ENCODE data around the gene FHL2.

The FHL2 gene

GRCh38 chr2:105421053-105421452 is 22.2 kb upstream of the FHL2 start:
- DNase-seq: no peak

GRCh38 chr2:105418522-105418921 is 19.7 kb upstream of the FHL2 start:
- no peak for DNase-seq

- no peak for DNase-seq
Measured at GRCh38 chr2:105417857-105418436, 19.1 kb upstream of the FHL2 start.

- no peak for DNase-seq
Measured at GRCh38 chr2:105416156-105416555, 17.3 kb upstream of the FHL2 start.

GRCh38 chr2:105415007-105415406 is 16.2 kb upstream of the FHL2 start:
- DNase-seq: no peak

- DNase-seq: no peak
Measured at GRCh38 chr2:105413206-105413605, 14.4 kb upstream of the FHL2 start.

GRCh38 chr2:105412584-105412983 is 13.7 kb upstream of the FHL2 start:
- no peak for DNase-seq

- DNase-seq: no peak
Measured at GRCh38 chr2:105411720-105412407, 13.0 kb upstream of the FHL2 start.

- peak; percentile 96 for DNase-seq
Measured at GRCh38 chr2:105410554-105410953, 11.7 kb upstream of the FHL2 start.

GRCh38 chr2:105409717-105410116 is 10.9 kb upstream of the FHL2 start:
- peak; percentile 100 for DNase-seq

- peak; percentile 40 for DNase-seq
Measured at GRCh38 chr2:105407946-105408743, 9.3 kb upstream of the FHL2 start.

- DNase-seq: peak; percentile 96
Measured at GRCh38 chr2:105406221-105406620, 7.4 kb upstream of the FHL2 start.

GRCh38 chr2:105405291-105405690 is 6.4 kb upstream of the FHL2 start:
- no peak for DNase-seq

- peak; percentile 36 for DNase-seq
Measured at GRCh38 chr2:105404736-105405135, 5.9 kb upstream of the FHL2 start.

- peak; percentile 97 for DNase-seq
Measured at GRCh38 chr2:105403783-105404698, 5.2 kb upstream of the FHL2 start.

- no peak for DNase-seq
Measured at GRCh38 chr2:105403241-105403782, 4.5 kb upstream of the FHL2 start.

GRCh38 chr2:105402809-105403208 is 4.0 kb upstream of the FHL2 start:
- no peak for DNase-seq

- DNase-seq: no peak
Measured at GRCh38 chr2:105401867-105402266, 3.0 kb upstream of the FHL2 start.

GRCh38 chr2:105400138-105400540 is 1.3 kb upstream of the FHL2 start:
- no peak for DNase-seq

- DNase-seq: no peak
Measured at GRCh38 chr2:105399207-105399861, 483 bp upstream of the FHL2 start.

GRCh38 chr2:105397953-105398335 is 907 bp downstream of the FHL2 start:
- no peak for DNase-seq

Data from NCI-H226 (cell line).